Progenitor cell of endocrine pancreas (in vitro differentiated cells): ENCODE measurements around the gene CD81. TPM values are rescaled to one million over a fixed set of nuclear protein-coding genes. Genes with fewer than 3 reads are reported as not detected.

ENCODE experiments used
- DNase-seq: peaks from one replicate; pipeline ENCODE4 v3.0.0; 2021; ENCODE audit warnings: low spot score; ENCODE audit not compliant: unreplicated experiment
- H3K27ac Mint-ChIP-seq: 2 replicates; pipeline ENCODE4 v1.8.0; 2021; ENCODE audit warnings: mild to moderate bottlenecking, moderate library complexity, mixed read lengths
- H3K27me3 Mint-ChIP-seq: 2 replicates; pipeline ENCODE4 v1.8.0; 2021; ENCODE audit warnings: mixed read lengths
- H3K36me3 Mint-ChIP-seq: 2 replicates; pipeline ENCODE4 v1.8.0; 2022; ENCODE audit warnings: mixed read lengths; ENCODE audit not compliant: insufficient read depth
- H3K4me1 Mint-ChIP-seq: 2 replicates; pipeline ENCODE4 v1.8.0; 2021; ENCODE audit warnings: low read depth, mixed read lengths
- H3K4me3 Mint-ChIP-seq: 2 replicates; pipeline ENCODE4 v1.8.0; 2021; ENCODE audit warnings: low read depth, mild to moderate bottlenecking, moderate library complexity, mixed read lengths
- H3K9me3 Mint-ChIP-seq: 2 replicates; pipeline ENCODE4 v1.8.0; 2021; ENCODE audit warnings: low read depth, mixed read lengths
- CTCF ChIP-seq: fragments of 200-600 bp; sonication (generic); IDR thresholded peaks from one replicate; pipeline ENCODE4 v1.5.0; 2021; ENCODE audit warnings: antibody characterized with exemption, mild to moderate bottlenecking; ENCODE audit not compliant: unreplicated experiment
- total RNA-seq: library from RNA; stranded (reverse); gene quantifications from 2 replicates; pipeline ENCODE4 v1.2.1, GENCODE V29; 2021

CD81 gene
- total RNA-seq, 1 donor from 2014 or later = 166 TPM

DNA sequence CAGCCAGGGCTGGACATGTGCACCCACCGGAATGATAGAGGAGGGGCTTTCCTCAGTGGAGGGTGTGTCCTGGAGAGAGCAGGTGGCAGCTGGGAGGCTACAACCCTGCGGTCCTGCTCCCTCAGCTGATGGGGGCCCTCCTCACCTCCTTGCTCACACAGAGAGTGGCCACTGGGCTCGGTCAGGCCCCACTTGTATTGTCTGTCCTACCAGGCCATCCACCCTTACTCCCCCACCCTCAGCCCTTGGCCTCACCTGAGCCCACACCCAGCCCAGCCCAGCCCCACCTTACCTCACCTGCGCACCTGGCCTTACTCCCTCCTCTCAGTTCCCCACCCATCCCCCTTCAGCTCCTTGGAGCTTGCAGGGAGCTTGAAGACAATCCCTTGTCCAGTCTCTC lies 64.1 kb downstream of the CD81 start:
- no peak overlapping the region for H3K4me3 Mint-ChIP-seq
- H3K27ac Mint-ChIP-seq = no peak overlapping the region
- H3K36me3 Mint-ChIP-seq = no peaks in the 10 kb centered on the region
- H3K27me3 Mint-ChIP-seq = peaks cover 70% of the 10 kb centered on the region
- no peak for DNase-seq
- H3K9me3 Mint-ChIP-seq = peaks cover 3% of the 10 kb centered on the region
- TF ChIP-seq CTCF = no peak
- H3K4me1 Mint-ChIP-seq = peaks cover 2% of the 10 kb centered on the region

GRCh38 chr11:2442589-2442988 lies 65.5 kb downstream of the CD81 start:
- peaks cover 2% of the 10 kb centered on the region for H3K4me1 Mint-ChIP-seq
- no peak for TF ChIP-seq CTCF
- H3K27me3 Mint-ChIP-seq = peaks cover 73% of the 10 kb centered on the region
- no peak for DNase-seq
- H3K27ac Mint-ChIP-seq = no peak overlapping the region
- H3K36me3 Mint-ChIP-seq = no peaks in the 10 kb centered on the region
- peaks cover 3% of the 10 kb centered on the region for H3K9me3 Mint-ChIP-seq
- no peak overlapping the region for H3K4me3 Mint-ChIP-seq

DNA sequence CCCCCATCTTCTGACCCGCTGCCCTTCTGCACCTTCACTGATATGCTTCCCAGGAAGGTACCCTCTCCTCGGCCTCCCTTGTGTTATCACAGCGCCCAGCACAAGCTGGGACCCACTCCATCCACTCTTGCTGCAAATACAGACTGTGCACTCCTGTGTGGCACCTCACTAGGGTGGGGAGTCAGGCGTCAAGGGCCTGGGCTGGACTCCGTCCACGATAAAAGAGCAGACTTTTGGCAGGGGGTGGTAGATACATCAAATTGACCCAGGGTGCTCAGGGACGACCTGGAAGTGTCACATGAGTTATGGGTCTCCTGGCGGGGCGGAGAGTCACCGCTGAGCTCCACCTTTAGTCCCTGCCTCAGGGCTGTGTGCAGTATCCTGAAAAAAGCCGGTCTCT lies 66.3 kb downstream of the CD81 start:
- Mint-ChIP-seq H3K9me3 (peaks cover 3% of the 10 kb centered on the region), H3K4me3 (peak overlapping the region; percentile 47), H3K36me3 (no peaks in the 10 kb centered on the region), H3K27ac (no peak overlapping the region), H3K27me3 (peaks cover 70% of the 10 kb centered on the region), H3K4me1 (peaks cover 2% of the 10 kb centered on the region)
- no peak for TF ChIP-seq CTCF
- no peak for DNase-seq

DNA sequence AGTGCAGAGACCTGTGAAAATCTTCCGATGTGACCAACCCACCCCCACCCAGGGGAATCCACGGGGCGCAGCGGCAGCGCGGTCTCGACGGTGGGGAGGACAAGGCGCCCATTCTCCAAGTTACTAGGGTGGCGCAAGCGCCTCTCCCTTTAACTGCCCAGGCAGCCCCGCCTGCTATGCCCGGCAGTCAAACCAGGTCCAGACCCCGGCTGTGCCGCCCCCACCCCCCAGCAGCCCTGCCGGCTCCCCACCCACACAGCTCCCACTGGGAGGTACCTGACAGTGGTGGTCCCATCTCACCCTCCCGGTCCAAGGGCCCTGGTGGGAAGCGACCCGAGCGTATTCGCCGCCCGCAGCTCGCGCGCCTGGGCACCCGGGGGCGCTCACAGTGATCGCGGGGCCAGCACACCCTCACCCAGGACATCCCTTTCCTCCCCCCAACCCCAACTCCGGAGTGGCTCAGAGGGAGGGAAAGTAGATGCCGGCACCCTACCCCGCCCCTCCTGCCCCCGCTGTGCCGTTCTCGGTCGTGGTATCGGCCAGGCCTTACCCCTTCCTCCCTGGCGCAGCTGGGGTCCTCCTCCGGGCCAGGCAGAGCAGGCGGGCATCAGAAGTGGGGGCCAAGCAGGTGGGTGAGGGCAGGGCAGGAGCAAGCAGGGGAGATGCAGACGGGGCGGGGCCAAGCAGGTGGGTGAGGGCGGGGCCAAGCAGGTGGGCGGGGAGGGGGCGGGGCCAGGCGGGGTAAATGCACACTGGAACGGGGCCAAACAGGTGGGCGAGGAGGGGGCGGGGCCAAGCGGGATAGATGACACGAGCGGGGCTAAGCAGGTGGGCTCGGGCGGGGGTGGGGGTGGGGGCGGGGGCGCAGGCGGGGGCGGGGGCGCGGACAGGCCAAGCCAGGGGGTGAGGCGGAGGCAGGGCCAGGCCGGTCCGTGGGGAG lies 67.0 kb downstream of the CD81 start, which contains the start of gene TRPM5:
Gene TRPM5, minus strand, starts transcription at position 634 of the 940 bp plus-strand sequence. CDS start 21,478 bp downstream, outside the sequence.
- H3K27ac Mint-ChIP-seq = no peak within 1 kb of the TSS
- H3K4me3 Mint-ChIP-seq = peak within 1 kb of the TSS; percentile 67
- H3K9me3 Mint-ChIP-seq = peaks cover 3% of the 10 kb centered on the region
- H3K4me1 Mint-ChIP-seq = peaks cover 2% of the 10 kb centered on the region
- no peaks in the 10 kb centered on the region for H3K36me3 Mint-ChIP-seq
- peak; percentile 50 for DNase-seq
- no peak for TF ChIP-seq CTCF
- peaks cover 68% of the 10 kb centered on the region for H3K27me3 Mint-ChIP-seq

DNA sequence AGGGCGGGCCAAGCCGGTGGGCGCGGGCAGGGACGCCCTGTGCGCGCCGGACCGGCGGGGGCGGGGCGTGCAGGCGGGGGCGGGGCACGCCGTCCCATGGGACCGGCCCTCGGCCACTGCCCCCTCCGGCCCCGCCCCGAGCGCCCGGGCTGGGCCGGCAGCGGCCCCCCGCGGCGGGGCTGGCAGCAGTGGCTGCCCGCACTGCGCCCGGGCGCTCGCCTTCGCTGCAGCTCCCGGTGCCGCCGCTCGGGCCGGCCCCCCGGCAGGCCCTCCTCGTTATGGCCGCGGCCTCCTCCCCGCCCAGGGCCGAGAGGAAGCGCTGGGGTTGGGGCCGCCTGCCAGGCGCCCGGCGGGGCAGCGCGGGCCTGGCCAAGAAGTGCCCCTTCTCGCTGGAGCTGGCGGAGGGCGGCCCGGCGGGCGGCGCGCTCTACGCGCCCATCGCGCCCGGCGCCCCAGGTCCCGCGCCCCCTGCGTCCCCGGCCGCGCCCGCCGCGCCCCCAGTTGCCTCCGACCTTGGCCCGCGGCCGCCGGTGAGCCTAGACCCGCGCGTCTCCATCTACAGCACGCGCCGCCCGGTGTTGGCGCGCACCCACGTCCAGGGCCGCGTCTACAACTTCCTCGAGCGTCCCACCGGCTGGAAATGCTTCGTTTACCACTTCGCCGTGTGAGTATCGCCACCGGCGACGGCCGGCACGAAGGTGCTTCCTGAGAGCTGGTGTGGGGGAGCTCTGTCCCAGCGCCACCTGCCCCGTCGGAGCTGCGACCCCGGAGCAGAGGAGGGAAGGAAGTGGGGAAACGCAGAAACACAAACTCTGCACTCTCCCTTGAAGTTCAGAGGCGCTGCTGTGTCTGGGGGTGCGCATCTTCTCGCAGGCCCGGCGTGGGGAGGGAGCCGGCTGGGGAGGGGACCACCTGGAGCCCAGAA lies 68.0 kb downstream of the CD81 start, which contains the start of gene KCNQ1:
Gene KCNQ1, plus strand, starts transcription at position 188 of the 925 bp plus-strand sequence. Its CDS starts 91 bp downstream, at position 279.
- Mint-ChIP-seq H3K36me3 (no peaks in the 10 kb centered on the region), H3K9me3 (no peaks in the 10 kb centered on the region), H3K4me1 (peaks cover 2% of the 10 kb centered on the region), H3K27me3 (peaks cover 68% of the 10 kb centered on the region), H3K4me3 (peak within 1 kb of the TSS; percentile 67), H3K27ac (no peak within 1 kb of the TSS)
- TF ChIP-seq CTCF = peak; percentile 14
- DNase-seq = peak; percentile 64
